Measurements from ENCODE around the gene OSM. TPM values are rescaled to one million over a fixed set of nuclear protein-coding genes. Genes with fewer than 3 reads are reported as not detected.

Gene OSM
- total and polyA plus RNA-seq, 8 donors: 0.17 to 6.3 (median 0.58) TPM

GRCh38 chr22:30285176-30285845 lies 18.7 kb upstream of the OSM start:
- no peaks in the 10 kb centered on the region for H3K27me3 ChIP-seq
- ATAC-seq: no peak
- H3K27ac ChIP-seq: no peak overlapping the region
- intact Hi-C loops (cut with DNase I): loop anchor here (5.0 to 10.0 kb wide), 2 partner anchors 99 to 102 kb away; partner anchors contain the start of gene RNF215 (in 2 of the 2)
- peak in 1 of 4 donors; percentile 77 for DNase-seq
- H3K36me3 ChIP-seq: peaks cover 0 to 12% of the 10 kb centered on the region in 2 donors
- TF ChIP-seq CTCF (IDR thresholded peaks at IDR 0.05): no peak
- H3K4me3 ChIP-seq: no peak overlapping the region
- no peaks in the 10 kb centered on the region for H3K9me3 ChIP-seq
- H3K4me1 ChIP-seq: peaks cover 19 to 57% of the 10 kb centered on the region in 2 donors

DNA sequence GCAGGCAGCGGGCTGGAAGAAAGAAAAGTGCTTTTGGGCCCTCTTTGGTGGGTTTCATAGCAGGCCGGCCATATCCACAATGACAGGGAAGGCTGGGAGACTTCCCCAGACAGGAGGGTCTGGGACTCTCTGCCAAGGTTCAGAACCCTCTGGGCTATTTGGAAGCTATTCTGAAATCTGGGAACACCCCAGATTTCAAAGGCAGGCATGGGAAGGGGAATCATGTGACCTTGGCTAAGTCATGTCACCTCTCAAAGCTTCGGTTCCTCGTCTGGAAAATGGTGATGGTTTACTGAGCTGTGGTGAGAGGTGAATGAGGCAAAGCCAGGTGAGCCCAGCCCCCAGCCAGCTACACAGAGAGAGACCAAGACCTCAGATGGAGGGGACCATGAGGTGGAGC lies 18.0 kb upstream of the OSM start:
- peaks cover 0 to 12% of the 10 kb centered on the region in 2 donors for H3K36me3 ChIP-seq
- H3K9me3 ChIP-seq: no peaks in the 10 kb centered on the region
- no peak for TF ChIP-seq CTCF (IDR thresholded peaks at IDR 0.05)
- H3K4me1 ChIP-seq: peaks cover 14 to 56% of the 10 kb centered on the region in 2 donors
- H3K27ac ChIP-seq: no peak overlapping the region
- intact Hi-C loops (cut with DNase I): loop anchor here (5.0 to 10.0 kb wide), 2 partner anchors 100 to 103 kb away; partner anchors contain the start of gene RNF215 (in 2 of the 2)
- no peaks in the 10 kb centered on the region for H3K27me3 ChIP-seq
- ATAC-seq (no peak), DNase-seq (no peak)
- no peak overlapping the region for H3K4me3 ChIP-seq

GRCh38 chr22:30284172-30284571 lies 17.5 kb upstream of the OSM start:
- Histone ChIP-seq H3K27me3 (no peaks in the 10 kb centered on the region), H3K4me1 (peaks cover 14 to 60% of the 10 kb centered on the region in 2 donors), H3K9me3 (no peaks in the 10 kb centered on the region), H3K27ac (no peak overlapping the region), H3K36me3 (peaks cover 0 to 12% of the 10 kb centered on the region in 2 donors), H3K4me3 (no peak overlapping the region)
- no peak for ATAC-seq
- peak in 1 of 4 donors; percentile 66 for DNase-seq
- no peak for TF ChIP-seq CTCF (IDR thresholded peaks at IDR 0.05)
- intact Hi-C loops (cut with DNase I): loop anchor here in 1 of 2 donors (10.0 kb wide), 1 partner anchor 101 kb away; the partner anchor contains the start of gene RNF215

DNA sequence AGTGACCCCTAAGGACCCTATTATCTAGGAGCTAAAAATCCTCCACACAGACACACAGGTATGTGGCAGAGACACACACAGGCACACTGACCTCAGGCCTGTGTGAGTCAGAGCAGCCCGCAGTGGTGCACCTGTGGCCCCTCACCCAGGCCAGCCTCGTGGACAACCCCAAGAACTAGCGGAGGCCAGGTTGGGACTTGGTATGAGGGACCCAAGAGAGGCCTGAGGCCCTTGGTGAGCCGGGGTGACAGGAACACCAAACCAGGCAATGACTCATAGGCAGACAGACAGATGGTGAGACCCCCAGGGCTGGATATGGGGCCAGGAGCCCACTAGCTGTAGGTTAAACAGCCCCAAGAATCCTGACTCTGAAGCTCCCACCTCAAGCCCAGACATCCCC lies 16.7 kb upstream of the OSM start:
- no peaks in the 10 kb centered on the region for H3K9me3 ChIP-seq
- no peak for TF ChIP-seq CTCF (IDR thresholded peaks at IDR 0.05)
- H3K4me3 ChIP-seq: no peak overlapping the region
- DNase-seq (peak in 1 of 4 donors; percentile 43), ATAC-seq (no peak)
- H3K4me1 ChIP-seq: peaks cover 9 to 60% of the 10 kb centered on the region in 2 donors
- H3K27ac ChIP-seq: no peak overlapping the region
- H3K36me3 ChIP-seq: peaks cover 0 to 12% of the 10 kb centered on the region in 2 donors
- no peaks in the 10 kb centered on the region for H3K27me3 ChIP-seq
- intact Hi-C loops (cut with DNase I): loop anchor here in 1 of 2 donors (10.0 kb wide), 1 partner anchor 101 kb away; the partner anchor contains the start of gene RNF215

GRCh38 chr22:30282616-30283046 lies 16.0 kb upstream of the OSM start:
- Histone ChIP-seq H3K9me3 (no peaks in the 10 kb centered on the region), H3K27ac (peak overlapping the region in 1 of 2 donors; percentile 13), H3K4me3 (no peak overlapping the region), H3K4me1 (peaks cover 6 to 60% of the 10 kb centered on the region in 2 donors), H3K36me3 (peaks cover 0 to 12% of the 10 kb centered on the region in 2 donors), H3K27me3 (no peaks in the 10 kb centered on the region)
- intact Hi-C loops (cut with DNase I): loop anchor here in 1 of 2 donors (10.0 kb wide), 1 partner anchor 102 kb away; the partner anchor contains the start of gene RNF215
- TF ChIP-seq CTCF (IDR thresholded peaks at IDR 0.05): no peak
- DNase-seq: peak in 1 of 4 donors; percentile 71
- no peak for ATAC-seq

Data from left lung (tissue), 10 donors.